Activated naive CD8-positive, alpha-beta T cell treated with anti-CD3 and anti-CD28 coated beads, Interleukin-2, amount 10 ng/mL, durations not matched to agents 7 days and 5 days (primary cell): Measurements from ENCODE around the gene S100A5. TPM values are rescaled to one million over a fixed set of nuclear protein-coding genes. Genes with fewer than 3 reads are reported as not detected.

ENCODE experiments used
- ATAC-seq: fragments of 150-1000 bp; cut with Tn5 transposase; one replicate; pipeline ENCODE4 v1.10.0; 2021; ENCODE audit warnings: low read depth, moderate library complexity
- POLR2A ChIA-PET: fragments of 350-600 bp; sonication (Branson Sonifier 250); formaldehyde crosslinking; loops from one replicate; lab custom pipeline; 2021; ENCODE audit warnings: antibody characterized with exemption; lab: Charles Lee
- DNase-seq: peaks from one replicate; pipeline ENCODE4 v3.0.0; 2021
- H3K27ac Mint-ChIP-seq: one replicate; pipeline ENCODE4 v1.8.0; 2022; ENCODE audit warnings: mild to moderate bottlenecking, mixed read lengths
- H3K27me3 Mint-ChIP-seq: one replicate; pipeline ENCODE4 v1.8.0; 2022; ENCODE audit warnings: mild to moderate bottlenecking, moderate library complexity, mixed read lengths
- H3K36me3 Mint-ChIP-seq: one replicate; pipeline ENCODE4 v1.8.0; 2021; ENCODE audit warnings: mild to moderate bottlenecking, mixed read lengths
- H3K4me1 Mint-ChIP-seq: one replicate; pipeline ENCODE4 v1.8.0; 2021; ENCODE audit warnings: mixed read lengths
- H3K4me3 Mint-ChIP-seq: one replicate; pipeline ENCODE4 v1.8.0; 2022; ENCODE audit warnings: mild to moderate bottlenecking, moderate library complexity, mixed read lengths
- H3K9me3 Mint-ChIP-seq: one replicate; pipeline ENCODE4 v1.8.0; 2021; ENCODE audit warnings: mixed read lengths
- total RNA-seq, 2 experiments: library from RNA; stranded (reverse); gene quantifications; one replicate each; pipeline ENCODE4 v1.2.3, GENCODE V29; 2021

The S100A5 gene
- total RNA-seq, 2 experiments from 2014 or later: 2.2 to 2.7 TPM

DNA sequence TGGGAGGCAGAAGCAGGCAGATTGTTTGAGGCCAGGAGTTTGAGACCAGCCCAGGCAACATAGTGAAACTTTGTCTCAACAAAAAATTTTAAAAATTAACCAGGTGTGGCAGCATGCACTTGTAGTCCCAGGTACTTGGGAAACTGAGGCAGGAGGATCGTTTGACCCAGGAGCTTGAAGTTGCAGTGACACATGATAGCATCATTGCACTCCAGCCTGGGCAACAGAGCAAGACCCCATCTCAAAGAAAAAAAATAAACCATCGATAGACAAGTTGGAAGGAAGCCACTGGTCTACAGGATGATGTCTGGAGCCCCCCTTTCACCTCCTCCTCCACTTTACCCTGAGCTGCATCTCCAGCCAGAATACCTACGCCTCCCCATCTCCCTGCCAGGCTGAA lies 21.5 kb downstream of the S100A5 start:
- ATAC-seq (no peak), DNase-seq (no peak)
- Mint-ChIP-seq H3K9me3 (no peaks in the 10 kb centered on the region), H3K4me1 (peaks cover 13% of the 10 kb centered on the region), H3K27me3 (no peaks in the 10 kb centered on the region), H3K36me3 (no peaks in the 10 kb centered on the region), H3K4me3 (no peak overlapping the region), H3K27ac (no peak overlapping the region)
- POLR2A ChIA-PET: interaction anchor here (0.6 kb wide), 1 partner anchor 40 kb away, joined by 3 read pairs; no protein-coding TSS in a partner anchor

GRCh38 chr1:153515504-153516394 lies 25.0 kb downstream of the S100A5 start:
- no peak for ATAC-seq
- peaks cover 8% of the 10 kb centered on the region for H3K4me1 Mint-ChIP-seq
- no peak overlapping the region for H3K4me3 Mint-ChIP-seq
- no peaks in the 10 kb centered on the region for H3K36me3 Mint-ChIP-seq
- no peak for DNase-seq
- POLR2A ChIA-PET: interaction anchor here (0.9 to 1.1 kb wide), 2 partner anchors 20 to 452 kb away, joined by 3 to 4 read pairs; partner anchors contain the start of genes CREB3L4 and S100A6
- H3K27ac Mint-ChIP-seq: no peak overlapping the region
- H3K27me3 Mint-ChIP-seq: no peaks in the 10 kb centered on the region
- no peaks in the 10 kb centered on the region for H3K9me3 Mint-ChIP-seq

DNA sequence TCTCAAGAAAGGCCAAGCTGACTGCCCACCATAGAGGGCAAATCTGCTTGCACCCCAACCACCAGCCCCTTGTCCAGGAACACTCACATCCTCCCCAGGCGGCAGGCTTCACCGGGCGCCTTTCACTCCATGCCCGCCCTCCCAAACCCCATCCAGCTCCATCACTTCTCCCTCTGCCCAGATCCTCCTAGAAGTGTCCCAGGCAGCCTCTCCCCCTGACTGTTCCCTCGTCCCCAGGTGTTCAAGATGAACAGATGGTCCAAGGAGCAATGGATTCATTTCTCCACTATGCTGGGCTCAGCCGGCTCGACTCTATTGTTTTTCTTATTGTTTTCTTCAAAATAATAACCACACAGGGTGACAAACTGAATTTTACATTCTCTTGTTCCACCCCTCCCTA lies 27.1 kb downstream of the S100A5 start:
- Mint-ChIP-seq H3K4me1 (peaks cover 14% of the 10 kb centered on the region), H3K9me3 (no peaks in the 10 kb centered on the region), H3K27me3 (no peaks in the 10 kb centered on the region), H3K36me3 (no peaks in the 10 kb centered on the region), H3K4me3 (no peak overlapping the region), H3K27ac (no peak overlapping the region)
- ATAC-seq (no peak), DNase-seq (no peak)
- POLR2A ChIA-PET: interaction anchor here (0.6 kb wide), 1 partner anchor 31 kb away, joined by 3 read pairs; no protein-coding TSS in a partner anchor

DNA sequence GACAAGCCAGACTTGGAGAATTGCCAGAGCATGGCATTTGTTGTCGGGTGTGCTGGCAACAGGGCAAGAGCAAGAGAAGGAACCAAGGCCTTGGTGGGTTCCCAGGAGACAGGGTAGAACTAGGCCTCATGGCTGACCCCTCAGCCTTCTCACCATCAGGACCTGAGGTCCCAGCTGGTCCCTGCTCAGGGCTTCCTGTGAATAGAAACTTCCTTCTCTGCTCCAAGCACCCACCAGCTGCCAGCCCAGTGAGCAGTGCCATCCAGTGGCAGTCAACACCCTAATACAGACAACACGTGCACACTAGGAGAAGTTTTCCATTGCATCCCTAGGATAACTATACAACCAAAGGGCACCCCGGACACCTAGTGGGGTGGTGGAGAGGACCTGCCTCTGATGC lies 27.7 kb downstream of the S100A5 start:
- ATAC-seq (no peak), DNase-seq (no peak)
- H3K4me3 Mint-ChIP-seq: no peak overlapping the region
- H3K36me3 Mint-ChIP-seq: no peaks in the 10 kb centered on the region
- no peak overlapping the region for H3K27ac Mint-ChIP-seq
- H3K4me1 Mint-ChIP-seq: peaks cover 14% of the 10 kb centered on the region
- H3K27me3 Mint-ChIP-seq: no peaks in the 10 kb centered on the region
- POLR2A ChIA-PET: interaction anchor here (0.6 kb wide), 1 partner anchor 32 kb away, joined by 3 read pairs; no protein-coding TSS in a partner anchor
- no peaks in the 10 kb centered on the region for H3K9me3 Mint-ChIP-seq

- POLR2A ChIA-PET: interaction anchor here (0.7 to 2.1 kb wide), 6 partner anchors 21 to 479 kb away, joined by 3 to 10 read pairs (median 4); partner anchors contain the start of gene SNAPIN
- peak; percentile 87 for ATAC-seq
- H3K9me3 Mint-ChIP-seq: no peaks in the 10 kb centered on the region
Observed at GRCh38 chr1:153510984-153511410, 29.7 kb downstream of the S100A5 start.

GRCh38 chr1:153509729-153510354 lies 30.9 kb downstream of the S100A5 start:
- no peaks in the 10 kb centered on the region for H3K9me3 Mint-ChIP-seq
- no peak overlapping the region for H3K27ac Mint-ChIP-seq
- DNase-seq (peak; percentile 68), ATAC-seq (peak; percentile 31)
- no peaks in the 10 kb centered on the region for H3K27me3 Mint-ChIP-seq
- no peaks in the 10 kb centered on the region for H3K36me3 Mint-ChIP-seq
- no peak overlapping the region for H3K4me3 Mint-ChIP-seq
- POLR2A ChIA-PET: interaction anchor here (2.1 kb wide), 1 partner anchor 23 kb away, joined by 10 read pairs; no protein-coding TSS in a partner anchor
- H3K4me1 Mint-ChIP-seq: peaks cover 14% of the 10 kb centered on the region

More at GRCh38 chr1:153510984-153511410, 29.7 kb downstream of the S100A5 start:
- no peak overlapping the region for H3K27ac Mint-ChIP-seq
- DNase-seq: peak; percentile 81
- no peak overlapping the region for H3K4me3 Mint-ChIP-seq
- no peaks in the 10 kb centered on the region for H3K27me3 Mint-ChIP-seq
- peaks cover 14% of the 10 kb centered on the region for H3K4me1 Mint-ChIP-seq
- H3K36me3 Mint-ChIP-seq: no peaks in the 10 kb centered on the region

- ATAC-seq (no peak), DNase-seq (no peak)
- POLR2A ChIA-PET: no interaction called here
- Mint-ChIP-seq H3K4me3 (no peak overlapping the region), H3K4me1 (peaks cover 14% of the 10 kb centered on the region), H3K27ac (no peak overlapping the region), H3K27me3 (no peaks in the 10 kb centered on the region), H3K9me3 (no peaks in the 10 kb centered on the region), H3K36me3 (no peaks in the 10 kb centered on the region)
Observed at GRCh38 chr1:153509036-153509435, 31.7 kb downstream of the S100A5 start.

- Mint-ChIP-seq H3K9me3 (no peaks in the 10 kb centered on the region), H3K36me3 (no peaks in the 10 kb centered on the region), H3K4me3 (no peak overlapping the region), H3K4me1 (peaks cover 14% of the 10 kb centered on the region), H3K27ac (no peak overlapping the region), H3K27me3 (no peaks in the 10 kb centered on the region)
- POLR2A ChIA-PET: no interaction called here
- ATAC-seq (no peak), DNase-seq (no peak)
Observed at GRCh38 chr1:153507926-153508583, 32.7 kb downstream of the S100A5 start.

- no peaks in the 10 kb centered on the region for H3K9me3 Mint-ChIP-seq
- DNase-seq: no peak
- no peak overlapping the region for H3K4me3 Mint-ChIP-seq
- no peak overlapping the region for H3K27ac Mint-ChIP-seq
- H3K4me1 Mint-ChIP-seq: peaks cover 14% of the 10 kb centered on the region
- H3K27me3 Mint-ChIP-seq: no peaks in the 10 kb centered on the region
- ATAC-seq: no peak
- no peaks in the 10 kb centered on the region for H3K36me3 Mint-ChIP-seq
- POLR2A ChIA-PET: no interaction called here
Observed at GRCh38 chr1:153506831-153507413, 33.8 kb downstream of the S100A5 start.

- Mint-ChIP-seq H3K36me3 (no peaks in the 10 kb centered on the region), H3K9me3 (no peaks in the 10 kb centered on the region)
- POLR2A ChIA-PET: no interaction called here
Observed at GRCh38 chr1:153506386-153506785, 34.3 kb downstream of the S100A5 start.

DNA sequence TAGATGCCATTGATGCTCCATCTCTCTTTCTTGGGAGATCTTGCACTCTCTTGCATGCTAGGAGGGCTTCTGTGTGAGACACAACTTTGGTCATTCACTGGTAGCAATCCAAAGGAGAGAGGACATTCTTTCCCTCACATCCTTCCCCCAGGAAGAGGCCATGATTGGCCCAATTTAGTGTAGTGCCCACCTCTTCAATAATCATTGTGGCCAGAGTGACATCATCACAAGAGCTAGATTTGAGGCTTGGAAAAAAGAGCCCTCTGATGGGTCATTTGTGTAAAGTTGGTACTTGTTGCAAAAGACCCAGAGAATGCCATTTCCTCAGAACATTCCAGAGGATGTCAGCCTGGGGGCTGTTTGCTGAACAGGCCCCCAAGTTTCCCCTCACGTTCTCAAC lies 35.2 kb downstream of the S100A5 start:
- DNase-seq: no peak
- peaks cover 6% of the 10 kb centered on the region for H3K27me3 Mint-ChIP-seq
- no peak for ATAC-seq
- no peak overlapping the region for H3K27ac Mint-ChIP-seq
- H3K4me3 Mint-ChIP-seq: no peak overlapping the region
- peaks cover 8% of the 10 kb centered on the region for H3K4me1 Mint-ChIP-seq
- H3K36me3 Mint-ChIP-seq: no peaks in the 10 kb centered on the region
- POLR2A ChIA-PET: no interaction called here
- no peaks in the 10 kb centered on the region for H3K9me3 Mint-ChIP-seq

More at GRCh38 chr1:153506386-153506785, 34.3 kb downstream of the S100A5 start:
- Mint-ChIP-seq H3K4me3 (no peak overlapping the region), H3K4me1 (peaks cover 14% of the 10 kb centered on the region), H3K27ac (no peak overlapping the region), H3K27me3 (no peaks in the 10 kb centered on the region)
- ATAC-seq (no peak), DNase-seq (no peak)

- Mint-ChIP-seq H3K4me1 (peaks cover 2% of the 10 kb centered on the region), H3K9me3 (no peaks in the 10 kb centered on the region), H3K36me3 (no peaks in the 10 kb centered on the region), H3K27me3 (peaks cover 20% of the 10 kb centered on the region), H3K27ac (no peak overlapping the region), H3K4me3 (no peak overlapping the region)
- POLR2A ChIA-PET: no interaction called here
- no peak for ATAC-seq
- no peak for DNase-seq
Observed at GRCh38 chr1:153503766-153504165, 37.0 kb downstream of the S100A5 start.

- no peak overlapping the region for H3K4me3 Mint-ChIP-seq
- no peaks in the 10 kb centered on the region for H3K36me3 Mint-ChIP-seq
- no peaks in the 10 kb centered on the region for H3K4me1 Mint-ChIP-seq
- POLR2A ChIA-PET: no interaction called here
- no peaks in the 10 kb centered on the region for H3K9me3 Mint-ChIP-seq
- H3K27me3 Mint-ChIP-seq: peaks cover 42% of the 10 kb centered on the region
- no peak for ATAC-seq
- no peak for DNase-seq
- no peak overlapping the region for H3K27ac Mint-ChIP-seq
Observed at GRCh38 chr1:153498746-153499145, 42.0 kb downstream of the S100A5 start.
